Cardiac fibroblast (primary cell): ENCODE measurements around the gene SFSWAP.
A peak's percentile ranks its signal among the peaks of the same experiment; 100 is the strongest.

Experiments
- DNase-seq, 2 donors: peaks; one replicate each; pipeline versions ENCODE4 v3.0.0 to v3.0.0-alpha.2; 2010; ENCODE audit warnings: low read depth in 2 of 2
- H3K4me3 ChIP-seq, 2 donors: replicated peaks in 1 of 2; 1 replicate in 1 of 2; 2 replicates in 1 of 2; pipeline ENCODE4 v1.5.1; 2011; ENCODE audit warnings: low read depth in 2 of 2, low read length in 2 of 2, mild to moderate bottlenecking in 2 of 2, moderate library complexity in 1 of 2
- TF ChIP-seq, protein P1 (sequence below): IDR thresholded peaks from one replicate; pipeline ENCODE4 v1.5.1; 2011; ENCODE audit warnings: low read depth, mild to moderate bottlenecking, low read length, inconsistent platforms

The SFSWAP gene

DNA sequence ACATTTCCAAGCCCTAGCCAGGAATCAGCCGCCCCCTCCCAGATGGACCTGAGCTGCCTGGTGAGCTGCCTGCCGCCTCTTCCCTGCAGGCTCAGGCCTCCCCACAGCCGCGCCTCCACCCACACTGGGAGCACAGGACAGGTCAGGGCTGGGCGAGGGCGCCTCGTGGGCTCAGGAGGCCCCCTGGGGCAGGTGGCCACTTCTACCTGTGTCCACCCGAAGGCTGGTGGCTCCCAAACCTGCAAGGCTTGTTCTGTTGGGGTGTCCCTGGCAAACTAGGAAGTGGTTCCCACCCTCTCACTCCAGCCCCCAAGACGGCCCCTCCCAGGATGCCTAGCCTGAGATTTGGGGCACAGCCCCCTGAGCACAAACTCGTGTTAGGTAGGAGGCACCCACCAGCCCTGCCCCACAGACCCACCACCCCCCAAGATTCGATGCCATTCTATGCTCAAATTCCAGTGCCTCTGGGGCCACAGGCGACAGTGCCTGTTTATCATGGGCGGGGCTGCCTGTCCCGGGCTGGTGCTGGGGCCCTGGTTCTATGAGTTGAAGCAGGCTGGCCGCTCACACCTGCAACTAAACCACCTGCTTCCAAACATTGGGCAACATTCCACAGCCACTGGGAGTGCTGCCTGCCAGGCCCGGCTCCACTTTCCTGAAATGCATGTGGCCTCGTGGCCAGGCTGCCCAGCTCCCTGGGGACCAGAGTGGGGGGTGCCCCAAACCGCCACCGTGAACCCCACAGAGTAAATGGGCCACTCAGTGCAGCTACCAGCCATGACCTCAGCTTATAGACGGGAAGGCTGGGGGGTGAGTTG is 124.1 kb downstream of the SFSWAP start:
- no peak overlapping the region for H3K4me3 ChIP-seq
- DNase-seq = no peak
- TF ChIP-seq, protein P1, sequence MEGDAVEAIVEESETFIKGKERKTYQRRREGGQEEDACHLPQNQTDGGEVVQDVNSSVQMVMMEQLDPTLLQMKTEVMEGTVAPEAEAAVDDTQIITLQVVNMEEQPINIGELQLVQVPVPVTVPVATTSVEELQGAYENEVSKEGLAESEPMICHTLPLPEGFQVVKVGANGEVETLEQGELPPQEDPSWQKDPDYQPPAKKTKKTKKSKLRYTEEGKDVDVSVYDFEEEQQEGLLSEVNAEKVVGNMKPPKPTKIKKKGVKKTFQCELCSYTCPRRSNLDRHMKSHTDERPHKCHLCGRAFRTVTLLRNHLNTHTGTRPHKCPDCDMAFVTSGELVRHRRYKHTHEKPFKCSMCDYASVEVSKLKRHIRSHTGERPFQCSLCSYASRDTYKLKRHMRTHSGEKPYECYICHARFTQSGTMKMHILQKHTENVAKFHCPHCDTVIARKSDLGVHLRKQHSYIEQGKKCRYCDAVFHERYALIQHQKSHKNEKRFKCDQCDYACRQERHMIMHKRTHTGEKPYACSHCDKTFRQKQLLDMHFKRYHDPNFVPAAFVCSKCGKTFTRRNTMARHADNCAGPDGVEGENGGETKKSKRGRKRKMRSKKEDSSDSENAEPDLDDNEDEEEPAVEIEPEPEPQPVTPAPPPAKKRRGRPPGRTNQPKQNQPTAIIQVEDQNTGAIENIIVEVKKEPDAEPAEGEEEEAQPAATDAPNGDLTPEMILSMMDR = no peak

DNA sequence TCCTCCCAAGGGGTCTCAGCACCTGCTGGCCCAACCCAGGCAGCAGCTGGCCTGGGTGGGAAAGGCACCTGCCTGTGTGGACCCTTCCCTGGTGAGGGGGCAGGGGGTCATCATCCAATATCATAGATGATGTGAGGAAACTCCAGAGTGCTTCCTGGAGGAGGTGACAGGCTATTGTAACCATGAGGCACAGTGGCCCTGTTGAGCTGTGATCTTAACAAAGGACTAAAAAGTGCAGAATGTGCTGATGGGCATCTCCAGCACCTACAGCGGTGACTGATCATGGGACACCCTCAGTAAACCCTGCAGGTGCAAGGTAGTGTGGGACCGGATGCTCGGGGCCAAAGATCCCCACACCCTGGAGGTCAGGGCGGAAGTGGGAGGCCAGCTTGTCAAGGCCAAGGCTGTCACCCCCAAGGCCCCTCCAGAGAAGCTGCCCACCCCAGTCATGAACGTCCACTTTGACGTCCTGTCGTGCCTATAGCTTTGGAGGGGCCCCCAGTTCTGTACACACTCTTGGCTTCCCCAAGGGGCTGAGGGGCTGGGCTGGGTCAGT is 124.8 kb downstream of the SFSWAP start:
- TF ChIP-seq, protein P1 = no peak
- no peak for DNase-seq
- H3K4me3 ChIP-seq = no peak overlapping the region

DNA sequence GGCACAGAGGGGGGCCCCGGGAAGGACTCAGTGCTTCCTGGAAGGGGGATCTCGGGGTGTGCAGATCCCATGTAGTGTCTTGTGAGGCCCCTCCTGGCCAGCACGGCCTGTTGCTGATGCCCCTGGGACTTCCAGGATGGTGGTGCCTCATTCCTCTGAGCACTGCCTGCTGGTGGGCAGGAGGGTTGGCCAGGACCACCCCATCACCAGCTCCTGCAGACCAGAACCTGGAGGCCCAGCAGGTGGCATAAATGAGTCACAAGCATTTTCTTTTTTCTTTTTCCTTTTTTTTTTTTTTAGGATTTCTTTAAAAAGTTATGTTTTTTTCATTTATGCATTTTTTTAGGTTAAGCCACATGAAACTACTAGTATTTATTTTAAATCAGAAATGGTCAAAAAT is 125.3 kb downstream of the SFSWAP start:
- peak; percentile 35 to 43 for DNase-seq

DNA sequence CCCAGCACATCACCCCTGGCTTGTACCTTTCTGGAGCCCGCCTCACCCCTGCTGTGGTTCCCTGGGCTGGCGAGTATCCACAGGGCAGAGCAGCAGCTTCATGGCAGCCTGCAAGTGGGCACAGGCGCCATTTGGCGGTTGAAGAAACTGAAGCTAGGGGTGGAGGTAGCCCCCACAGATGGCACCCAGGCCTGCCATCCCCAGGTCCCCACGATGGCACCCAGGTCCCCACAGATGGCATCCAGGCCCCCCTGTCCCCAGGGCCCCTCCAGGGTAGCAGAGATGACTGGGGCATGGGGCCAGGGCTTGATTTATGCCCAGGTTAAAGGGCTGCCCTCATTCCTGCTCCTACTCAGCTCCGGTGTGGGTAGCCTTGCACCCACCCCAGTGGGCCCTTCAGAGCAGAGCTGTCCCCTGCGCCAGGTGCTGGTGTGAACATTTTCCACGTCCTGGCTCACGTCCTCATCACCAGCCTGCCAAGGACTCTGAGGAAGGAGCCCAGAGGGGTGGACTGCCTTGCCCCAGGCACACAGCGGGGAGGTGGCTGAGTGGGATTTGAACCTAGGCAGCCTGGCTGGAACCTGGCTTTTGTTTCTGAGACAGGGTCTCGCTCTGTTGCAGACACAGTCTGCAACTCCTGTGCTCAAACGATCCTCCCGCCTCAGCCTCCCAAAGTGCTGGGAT is 126.0 kb downstream of the SFSWAP start:
- TF ChIP-seq, protein P1 = no peak
- H3K4me3 ChIP-seq = no peak overlapping the region
- DNase-seq = no peak

More for the DNA sequence above, 125.3 kb downstream of the SFSWAP start:
- TF ChIP-seq, protein P1 = peak; percentile 23
- H3K4me3 ChIP-seq = no peak overlapping the region

DNA sequence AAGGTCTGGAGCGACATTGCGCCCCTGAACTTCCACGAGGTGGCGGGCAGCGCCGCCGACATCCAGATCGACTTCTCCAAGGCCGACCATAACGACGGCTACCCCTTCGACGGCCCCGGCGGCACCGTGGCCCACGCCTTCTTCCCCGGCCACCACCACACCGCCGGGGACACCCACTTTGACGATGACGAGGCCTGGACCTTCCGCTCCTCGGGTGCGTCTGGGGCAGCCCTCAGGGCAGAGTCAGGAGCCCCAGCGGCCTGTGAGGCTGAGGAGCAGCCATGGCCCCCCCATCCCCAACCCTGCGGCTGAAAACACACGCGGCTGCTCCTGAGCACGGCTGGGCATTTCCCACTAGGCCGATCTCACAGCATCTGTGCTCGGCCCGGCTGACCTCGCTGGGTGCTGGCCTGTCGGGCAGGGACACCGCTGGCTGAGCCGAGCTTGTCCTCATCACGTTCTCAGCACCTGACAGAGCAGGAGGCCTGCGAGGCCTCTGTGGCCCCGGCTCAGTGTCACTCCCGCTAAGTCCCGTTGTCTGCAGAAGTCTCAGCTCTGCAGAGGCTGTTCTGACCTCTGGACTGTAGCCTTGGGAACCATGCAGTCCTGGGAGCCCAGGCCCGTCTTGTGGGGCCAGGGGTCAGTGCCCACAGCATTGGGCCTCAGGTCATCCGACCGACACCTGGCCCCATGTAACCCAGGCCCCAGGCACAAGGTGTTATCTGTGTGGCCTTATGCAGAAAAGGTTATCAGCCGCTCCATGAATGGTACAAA is 129.9 kb downstream of the SFSWAP start:
- H3K4me3 ChIP-seq = no peak overlapping the region
- TF ChIP-seq, protein P1 = no peak
- DNase-seq = no peak

DNA sequence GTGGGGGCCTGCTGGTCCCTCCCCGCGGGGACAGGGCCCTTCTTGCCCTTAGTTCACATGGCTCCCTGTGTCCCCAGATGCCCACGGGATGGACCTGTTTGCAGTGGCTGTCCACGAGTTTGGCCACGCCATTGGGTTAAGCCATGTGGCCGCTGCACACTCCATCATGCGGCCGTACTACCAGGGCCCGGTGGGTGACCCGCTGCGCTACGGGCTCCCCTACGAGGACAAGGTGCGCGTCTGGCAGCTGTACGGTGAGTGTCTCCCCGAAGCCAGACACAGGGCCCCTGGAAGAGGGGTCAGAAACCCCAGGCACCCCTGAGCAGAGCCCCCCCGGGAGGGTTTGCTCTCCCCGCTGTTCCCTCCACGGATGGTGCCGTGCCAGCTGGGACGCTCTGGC is 130.7 kb downstream of the SFSWAP start:
- DNase-seq = no peak
- no peak overlapping the region for H3K4me3 ChIP-seq
- TF ChIP-seq, protein P1 = no peak
